H9 (cell line): ENCODE data around the gene TTC17. TPM values are rescaled to one million over a fixed set of nuclear protein-coding genes. Genes with fewer than 3 reads are reported as not detected.

Experiments used
- DNase-seq: peaks from one replicate; pipeline ENCODE4 v3.0.0-alpha.2; 2017
- H2AFZ ChIP-seq: one replicate; pipeline ENCODE4 v1.6.1; 2013; ENCODE audit warnings: mild to moderate bottlenecking, low read length, control low read depth, moderate library complexity
- H2AK5ac ChIP-seq: 2 replicates; pipeline ENCODE4 v1.6.1; 2013; ENCODE audit warnings: low read length, control low read depth, mixed read lengths; ENCODE audit not compliant: insufficient read length
- H2BK120ac ChIP-seq: one replicate; pipeline ENCODE4 v1.6.1; 2013; ENCODE audit warnings: low read depth, mild to moderate bottlenecking, low read length, control low read depth, inconsistent platforms; ENCODE audit not compliant: poor library complexity, severe bottlenecking
- H2BK12ac ChIP-seq: 2 replicates; pipeline ENCODE4 v1.6.1; 2013; ENCODE audit warnings: low read length, control low read depth, mixed read lengths, low read depth; ENCODE audit not compliant: insufficient read length
- H2BK15ac ChIP-seq: 2 replicates; pipeline ENCODE4 v1.6.1; 2013; ENCODE audit warnings: low read depth, low read length, control low read depth
- H2BK20ac ChIP-seq: one replicate; pipeline ENCODE4 v1.6.1; 2013; ENCODE audit warnings: low read depth, mild to moderate bottlenecking, low read length, control low read depth, inconsistent platforms; ENCODE audit not compliant: poor library complexity, severe bottlenecking
- H2BK5ac ChIP-seq: 2 replicates; pipeline ENCODE4 v1.6.1; 2013; ENCODE audit warnings: low read length, control low read depth, mixed read lengths; ENCODE audit not compliant: insufficient read length
- H3K14ac ChIP-seq: 2 replicates; pipeline ENCODE4 v1.6.1; 2013; ENCODE audit warnings: low read length, control low read depth; ENCODE audit not compliant: insufficient read depth
- H3K18ac ChIP-seq: 2 replicates; pipeline ENCODE4 v1.6.1; 2013; ENCODE audit warnings: low read depth, mild to moderate bottlenecking, mixed read lengths, low read length, control low read depth; ENCODE audit not compliant: insufficient read length
- H3K23ac ChIP-seq: 2 replicates; pipeline ENCODE4 v1.6.1; 2013; ENCODE audit warnings: low read length, control low read depth, mixed read lengths, low read depth; ENCODE audit not compliant: insufficient read length
- H3K23me2 ChIP-seq: 2 replicates; pipeline ENCODE4 v1.6.1; 2013; ENCODE audit warnings: low read depth, mild to moderate bottlenecking, mixed read lengths, low read length, control low read depth; ENCODE audit not compliant: insufficient read length, poor library complexity, severe bottlenecking
- H3K27ac ChIP-seq: 2 replicates; pipeline ENCODE4 v1.5.1; 2013; ENCODE audit warnings: low read length, control low read depth, mixed read lengths, low read depth; ENCODE audit not compliant: insufficient read length
- H3K27me3 ChIP-seq: 2 replicates; pipeline ENCODE4 v1.6.1; 2013; ENCODE audit warnings: low read length, control low read depth, inconsistent platforms; ENCODE audit not compliant: insufficient read depth
- H3K4ac ChIP-seq: 2 replicates; pipeline ENCODE4 v1.6.1; 2013; ENCODE audit warnings: low read depth, mild to moderate bottlenecking, control low read depth, inconsistent platforms, low read length, moderate library complexity
- H3K4me1 ChIP-seq: 2 replicates; pipeline ENCODE4 v1.6.1; 2013; ENCODE audit warnings: low read length, control low read depth, inconsistent platforms; ENCODE audit not compliant: insufficient read depth
- H3K4me2 ChIP-seq: 2 replicates; pipeline ENCODE4 v1.6.1; 2013; ENCODE audit warnings: low read length, control low read depth, mixed read lengths; ENCODE audit not compliant: insufficient read length, insufficient read depth
- H3K56ac ChIP-seq: 2 replicates; pipeline ENCODE4 v1.6.1; 2013; ENCODE audit warnings: low read depth, mild to moderate bottlenecking, mixed read lengths, low read length, control low read depth; ENCODE audit not compliant: insufficient read length
- H3K79me1 ChIP-seq: 2 replicates; pipeline ENCODE4 v1.6.1; 2013; ENCODE audit warnings: low read depth, mild to moderate bottlenecking, moderate library complexity, low read length, control low read depth, inconsistent platforms; ENCODE audit not compliant: insufficient read depth, poor library complexity, severe bottlenecking
- H3K79me2 ChIP-seq: 2 replicates; pipeline ENCODE4 v1.6.1; 2013; ENCODE audit warnings: low read length, control low read depth, inconsistent platforms; ENCODE audit not compliant: insufficient read depth
- H3K9ac ChIP-seq: 2 replicates; pipeline ENCODE4 v1.6.1; 2013; ENCODE audit warnings: low read length, control low read depth, mixed read lengths; ENCODE audit not compliant: insufficient read length; ENCODE audit errors: extremely low read depth
- H3K9me3 ChIP-seq: one replicate; pipeline ENCODE4 v1.6.1; 2013; ENCODE audit warnings: low read depth, low read length, inconsistent platforms; ENCODE audit not compliant: control insufficient read depth
- H3T11ph ChIP-seq: one replicate; pipeline ENCODE4 v1.6.1; 2013; ENCODE audit warnings: mild to moderate bottlenecking, low read length, control low read depth, inconsistent platforms
- H4K20me1 ChIP-seq: one replicate; pipeline ENCODE4 v1.6.1; 2013; ENCODE audit not compliant: control insufficient read depth, insufficient read length, insufficient read depth
- H4K5ac ChIP-seq: 2 replicates; pipeline ENCODE4 v1.6.1; 2013; ENCODE audit warnings: low read depth, mild to moderate bottlenecking, mixed read lengths, low read length, control low read depth; ENCODE audit not compliant: insufficient read length
- H4K8ac ChIP-seq: replicated peaks from 2 replicates; pipeline ENCODE4 v1.6.1; 2013; ENCODE audit warnings: low read length, control low read depth, mixed read lengths, low read depth; ENCODE audit not compliant: insufficient read length
- H4K91ac ChIP-seq: 2 replicates; pipeline ENCODE4 v1.6.1; 2013; ENCODE audit warnings: low read depth, mild to moderate bottlenecking, moderate library complexity, mixed read lengths, low read length, control low read depth; ENCODE audit not compliant: insufficient read length
- H3K27ac Mint-ChIP-seq, 3 experiments: 2 replicates in 2 of 3; 3 replicates in 1 of 3; pipeline ENCODE4 v1.8.0; 2020 to 2021; ENCODE audit warnings: mixed read lengths in 3 of 3, mild to moderate bottlenecking in 1 of 3, moderate library complexity in 1 of 3
- H3K27me3 Mint-ChIP-seq: 2 replicates; pipeline ENCODE4 v1.8.0; 2021; ENCODE audit warnings: low read depth, mild to moderate bottlenecking, moderate library complexity, mixed read lengths
- H3K36me3 Mint-ChIP-seq, 3 experiments: 2 replicates in 2 of 3; 3 replicates in 1 of 3; pipeline ENCODE4 v1.8.0; 2020 to 2021; ENCODE audit warnings: low read depth in 3 of 3, mixed read lengths in 3 of 3; ENCODE audit not compliant: insufficient read depth in 1 of 3
- H3K4me1 Mint-ChIP-seq, 2 experiments: 2 replicates each; pipeline ENCODE4 v1.8.0; 2020; ENCODE audit warnings: mixed read lengths in 2 of 2
- H3K4me3 Mint-ChIP-seq, 2 experiments: 2 replicates in 1 of 2; 3 replicates in 1 of 2; pipeline ENCODE4 v1.8.0; 2020 to 2021; ENCODE audit warnings: mild to moderate bottlenecking in 2 of 2, mixed read lengths in 2 of 2, moderate library complexity in 1 of 2
- H3K9me3 Mint-ChIP-seq, 2 experiments: 2 replicates in 1 of 2; 3 replicates in 1 of 2; pipeline ENCODE4 v1.8.0; 2020; ENCODE audit warnings: mild to moderate bottlenecking in 2 of 2, mixed read lengths in 2 of 2, moderate library complexity in 1 of 2
- WGBS: extraction: QIAGEN DNeasy Blood & Tissue Kit; methylation state at CpG from one replicate; pipeline ENCODE4 v1.1.7; 2013; ENCODE audit warnings: missing lambda C conversion rate, low lambda C conversion rate, mixed read lengths; ENCODE audit not compliant: insufficient read length; ENCODE audit errors: extremely low coverage; 5-methylcytosine and 5-hydroxymethylcytosine counted together
- total RNA-seq: library from RNA; stranded (reverse); gene quantifications from 2 replicates; pipeline ENCODE4 v1.2.1, GENCODE V29; 2021
- TF ChIP-seq, protein P1 (sequence below): fragments of 200-600 bp; sonication (generic); conservative IDR thresholded peaks from 3 replicates; pipeline ENCODE4 v1.8.0; 2021; ENCODE audit warnings: antibody characterized with exemption, mild to moderate bottlenecking

The TTC17 gene
- total RNA-seq, 1 experiment from 2014 or later: 68.5 TPM

DNA sequence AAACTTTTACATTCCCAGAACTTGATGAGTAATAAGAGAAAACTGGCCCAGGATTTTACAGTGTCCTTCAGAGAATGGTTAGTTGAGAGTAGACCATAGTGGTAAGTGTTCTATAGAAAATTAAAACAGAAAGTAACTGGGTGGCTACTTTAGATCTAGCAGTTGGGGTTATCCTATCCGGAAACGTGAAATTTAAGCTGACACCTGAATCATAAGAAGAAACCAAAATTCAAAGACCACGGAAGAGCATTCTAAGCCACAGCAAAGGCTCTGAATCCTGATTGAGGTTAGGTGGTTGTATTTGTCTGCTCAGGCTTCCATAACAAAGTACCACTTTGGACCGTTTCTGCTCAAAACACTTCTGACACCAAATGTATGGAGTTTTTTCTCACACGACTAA, 34.0 kb downstream of the TTC17 start:
- Histone ChIP-seq H3K27me3 (no peaks in the 10 kb centered on the region), H2AK5ac (no peak overlapping the region), H3K79me2 (no peaks in the 10 kb centered on the region), H3T11ph (no peak overlapping the region), H3K56ac (no peak overlapping the region), H3K4me1 (peaks cover 2% of the 10 kb centered on the region; the same call in 1 of the 2 replicates), H3K4ac (no peak overlapping the region), H4K8ac (no peak overlapping the region), H3K9me3 (no peaks in the 10 kb centered on the region), H3K18ac (no peak overlapping the region), H3K23me2 (no peaks in the 10 kb centered on the region), H2BK20ac (no peak overlapping the region), H3K79me1 (no peaks in the 10 kb centered on the region), H4K91ac (no peak overlapping the region), H3K14ac (no peak overlapping the region), H4K20me1 (no peaks in the 10 kb centered on the region), H3K27ac (no peak overlapping the region), H2BK12ac (no peak overlapping the region), H3K4me2 (no peak overlapping the region), H2BK5ac (no peak overlapping the region), H3K9ac (no peak overlapping the region), H2BK15ac (no peak overlapping the region), H2BK120ac (no peak overlapping the region), H4K5ac (no peak overlapping the region), H2AFZ (no peak overlapping the region), H3K23ac (no peak overlapping the region)
- TF ChIP-seq, protein P1, sequence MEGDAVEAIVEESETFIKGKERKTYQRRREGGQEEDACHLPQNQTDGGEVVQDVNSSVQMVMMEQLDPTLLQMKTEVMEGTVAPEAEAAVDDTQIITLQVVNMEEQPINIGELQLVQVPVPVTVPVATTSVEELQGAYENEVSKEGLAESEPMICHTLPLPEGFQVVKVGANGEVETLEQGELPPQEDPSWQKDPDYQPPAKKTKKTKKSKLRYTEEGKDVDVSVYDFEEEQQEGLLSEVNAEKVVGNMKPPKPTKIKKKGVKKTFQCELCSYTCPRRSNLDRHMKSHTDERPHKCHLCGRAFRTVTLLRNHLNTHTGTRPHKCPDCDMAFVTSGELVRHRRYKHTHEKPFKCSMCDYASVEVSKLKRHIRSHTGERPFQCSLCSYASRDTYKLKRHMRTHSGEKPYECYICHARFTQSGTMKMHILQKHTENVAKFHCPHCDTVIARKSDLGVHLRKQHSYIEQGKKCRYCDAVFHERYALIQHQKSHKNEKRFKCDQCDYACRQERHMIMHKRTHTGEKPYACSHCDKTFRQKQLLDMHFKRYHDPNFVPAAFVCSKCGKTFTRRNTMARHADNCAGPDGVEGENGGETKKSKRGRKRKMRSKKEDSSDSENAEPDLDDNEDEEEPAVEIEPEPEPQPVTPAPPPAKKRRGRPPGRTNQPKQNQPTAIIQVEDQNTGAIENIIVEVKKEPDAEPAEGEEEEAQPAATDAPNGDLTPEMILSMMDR: no peak
- Mint-ChIP-seq H3K27me3 (no peaks in the 10 kb centered on the region), H3K9me3 (no peaks in the 10 kb centered on the region), H3K36me3 (peaks cover 37 to 73% (median 71%) of the 10 kb centered on the region in 3 experiments), H3K4me3 (no peak overlapping the region), H3K4me1 (peaks cover 12 to 13% of the 10 kb centered on the region in 2 experiments), H3K27ac (0 out of 7 replicates have a peak overlapping the region, but pooled peaks of 1 of the 3 experiments have one; percentile 68)
- WGBS: no CpG with 5 or more reads among the region's 5 CpGs
- DNase-seq: no peak
